GM12878 (cell line): ENCODE measurements around the gene NR1I3. TPM values are rescaled to one million over a fixed set of nuclear protein-coding genes. Genes with fewer than 3 reads are reported as not detected.

Experiments
- ASH2L ChIP-seq: fragments of 300-600, 200-600 bp; sonication (generic); IDR thresholded peaks from 2 replicates; pipeline ENCODE4 v1.6.1; 2017; ENCODE audit warnings: low read depth, mild to moderate bottlenecking, borderline replicate concordance
- BHLHE40 ChIP-seq, 2 experiments: fragments of 450-650 bp in 1 of 2; IDR thresholded peaks; 2 replicates each; pipeline ENCODE4 v1.6.1; 2011 to 2017; ENCODE audit warnings: low read depth in 2 of 2, borderline replicate concordance in 1 of 2, improper control_type of control experiment in 1 of 2, low read length in 1 of 2, mild to moderate bottlenecking in 1 of 2
- CEBPB ChIP-seq, 2 experiments: fragments of 150-350 bp in 1 of 2; IDR thresholded peaks; 2 replicates each; pipeline ENCODE4 v1.6.1; 2012 to 2014; ENCODE audit warnings: low read depth in 2 of 2, low read length in 2 of 2, borderline replicate concordance in 1 of 2, inconsistent platforms in 1 of 2
- EZH2 ChIP-seq: IDR thresholded peaks from 2 replicates; pipeline ENCODE4 v1.6.1; 2012; ENCODE audit warnings: low read depth, mild to moderate bottlenecking, control low read depth, inconsistent platforms, low read length, borderline replicate concordance; ENCODE audit not compliant: control insufficient read depth
- HDGF ChIP-seq: fragments of 450-650 bp; IDR thresholded peaks from 2 replicates; pipeline ENCODE4 v1.6.1; 2016; ENCODE audit warnings: antibody characterized with exemption
- IKZF1 ChIP-seq: fragments of 450-650 bp; conservative IDR thresholded peaks from 2 replicates; pipeline ENCODE4 v1.6.1; 2017; ENCODE audit warnings: antibody characterized with exemption, mild to moderate bottlenecking
- IRF4 ChIP-seq: IDR thresholded peaks from 2 replicates; pipeline ENCODE4 v1.6.1; 2011; ENCODE audit warnings: low read depth, low read length
- LARP7 ChIP-seq: fragments of 450-650 bp; IDR thresholded peaks from 2 replicates; pipeline ENCODE4 v1.6.1; 2017; ENCODE audit warnings: mild to moderate bottlenecking
- MTA2 ChIP-seq: fragments of 450-650 bp; IDR thresholded peaks from 2 replicates; pipeline ENCODE4 v1.6.1; 2016; ENCODE audit warnings: low read depth, mild to moderate bottlenecking, moderate library complexity
- NR2C1 ChIP-seq: fragments of 450-650 bp; IDR thresholded peaks from 2 replicates; pipeline ENCODE4 v1.6.1; 2017; ENCODE audit warnings: antibody characterized with exemption, mild to moderate bottlenecking, moderate library complexity
- POLR2A ChIP-seq: IDR thresholded peaks from 2 replicates; pipeline ENCODE4 v1.6.1; 2011; ENCODE audit warnings: low read depth, mild to moderate bottlenecking, low read length
- POLR2AphosphoS5 ChIP-seq: IDR thresholded peaks from 2 replicates; pipeline ENCODE4 v1.6.1; 2011; ENCODE audit warnings: mild to moderate bottlenecking, low read length, inconsistent platforms
- RAD51 ChIP-seq: fragments of 450-650 bp; IDR thresholded peaks from 2 replicates; pipeline ENCODE4 v1.6.1; 2016; ENCODE audit warnings: moderate library complexity, mild to moderate bottlenecking, inconsistent platforms
- RBBP5 ChIP-seq: fragments of 200-600 bp; sonication (generic); conservative IDR thresholded peaks from 2 replicates; pipeline ENCODE4 v1.6.1; 2016
- SIN3A ChIP-seq: IDR thresholded peaks from 2 replicates; pipeline ENCODE4 v1.6.1; 2012; ENCODE audit warnings: low read depth, low read length, improper control_type of control experiment
- SIX5 ChIP-seq: IDR thresholded peaks from 2 replicates; pipeline ENCODE4 v1.6.1; 2011; ENCODE audit warnings: mild to moderate bottlenecking, low read depth, low read length, moderate library complexity; ENCODE audit not compliant: severe bottlenecking
- SPI1 ChIP-seq: IDR thresholded peaks from 2 replicates; pipeline ENCODE4 v1.6.1; 2011; ENCODE audit warnings: low read depth, mild to moderate bottlenecking, low read length, moderate library complexity, borderline replicate concordance; ENCODE audit not compliant: insufficient read depth
- SREBF2 ChIP-seq: IDR thresholded peaks from 2 replicates; pipeline ENCODE4 v1.6.1; 2012; ENCODE audit warnings: mild to moderate bottlenecking, low read length
- TAF1 ChIP-seq: IDR thresholded peaks from 2 replicates; pipeline ENCODE4 v1.6.1; 2011; ENCODE audit warnings: mild to moderate bottlenecking, low read depth, low read length, borderline replicate concordance
- YBX1 ChIP-seq: fragments of 450-650 bp; IDR thresholded peaks from 2 replicates; pipeline ENCODE4 v1.6.1; 2016; ENCODE audit warnings: antibody characterized with exemption
- ZNF217 ChIP-seq: fragments of 450-650 bp; IDR thresholded peaks from 2 replicates; pipeline ENCODE4 v1.6.1; 2017; ENCODE audit warnings: antibody characterized with exemption, mild to moderate bottlenecking
- ZNF384 ChIP-seq: IDR thresholded peaks from 2 replicates; pipeline ENCODE4 v1.6.1; 2012; ENCODE audit warnings: low read depth, mild to moderate bottlenecking, low read length, improper control_type of control experiment, borderline replicate concordance
- polyA plus RNA-seq, 11 experiments: library from polyadenylated mRNA; depleted of rRNA in 4 of 11; unstranded in 6 of 11; stranded (reverse) in 5 of 11; fragments of >200 nt; fragmentation: Nextera tagmentation in 4 of 11; fragmentation: Illumina TruSeq in 1 of 11; extraction: Ambion mirVana in 4 of 11; extraction: Trizol in 1 of 11; gene quantifications; 1 replicate in 1 of 11; 2 replicates in 10 of 11; pipeline versions ENCODE4 v1.2.1 to v1.2.3, GENCODE V29; 2011 to 2016; ENCODE audit warnings: inconsistent platforms in 2 of 11, missing spikeins in 2 of 11, low read depth in 1 of 11
- total RNA-seq, 4 experiments: library from RNA; depleted of rRNA in 3 of 4; stranded (reverse); fragments of >200 nt in 3 of 4; fragmentation: Illumina TruSeq in 1 of 4; extraction: Trizol in 1 of 4; gene quantifications; 2 replicates each; pipeline versions ENCODE4 v1.2.1 to v1.2.3, GENCODE V29; 2013 to 2021
- TF ChIP-seq, protein P1 (sequence below): fragments of 450-650 bp; IDR thresholded peaks from 2 replicates; pipeline ENCODE4 v1.6.1; 2016; ENCODE audit warnings: mild to moderate bottlenecking, moderate library complexity, borderline replicate concordance
- TF ChIP-seq, protein P2 (sequence below): IDR thresholded peaks from 2 replicates; pipeline ENCODE4 v1.6.1; 2012; ENCODE audit warnings: low read depth, low read length, improper control_type of control experiment
- TF ChIP-seq, protein P3 (sequence below), 3 experiments: IDR thresholded peaks in 2 of 3; conservative IDR thresholded peaks in 1 of 3; 2 replicates each; pipeline ENCODE4 v1.5.1; 2011; ENCODE audit warnings: low read depth in 3 of 3, low read length in 3 of 3, mild to moderate bottlenecking in 3 of 3, control low read depth in 2 of 3, moderate library complexity in 2 of 3, inconsistent platforms in 1 of 3, mixed read lengths in 1 of 3; ENCODE audit not compliant: control insufficient read depth in 2 of 3, insufficient read depth in 1 of 3; ENCODE audit errors: extremely low read depth in 1 of 3

Gene NR1I3
- total and polyA plus RNA-seq, 10 of the 15 experiments (the other 5 are each of a cell fraction or from before 2014, with no cell fraction given): 0.13 to 0.52 (median 0.24) TPM; not detected in 7

DNA sequence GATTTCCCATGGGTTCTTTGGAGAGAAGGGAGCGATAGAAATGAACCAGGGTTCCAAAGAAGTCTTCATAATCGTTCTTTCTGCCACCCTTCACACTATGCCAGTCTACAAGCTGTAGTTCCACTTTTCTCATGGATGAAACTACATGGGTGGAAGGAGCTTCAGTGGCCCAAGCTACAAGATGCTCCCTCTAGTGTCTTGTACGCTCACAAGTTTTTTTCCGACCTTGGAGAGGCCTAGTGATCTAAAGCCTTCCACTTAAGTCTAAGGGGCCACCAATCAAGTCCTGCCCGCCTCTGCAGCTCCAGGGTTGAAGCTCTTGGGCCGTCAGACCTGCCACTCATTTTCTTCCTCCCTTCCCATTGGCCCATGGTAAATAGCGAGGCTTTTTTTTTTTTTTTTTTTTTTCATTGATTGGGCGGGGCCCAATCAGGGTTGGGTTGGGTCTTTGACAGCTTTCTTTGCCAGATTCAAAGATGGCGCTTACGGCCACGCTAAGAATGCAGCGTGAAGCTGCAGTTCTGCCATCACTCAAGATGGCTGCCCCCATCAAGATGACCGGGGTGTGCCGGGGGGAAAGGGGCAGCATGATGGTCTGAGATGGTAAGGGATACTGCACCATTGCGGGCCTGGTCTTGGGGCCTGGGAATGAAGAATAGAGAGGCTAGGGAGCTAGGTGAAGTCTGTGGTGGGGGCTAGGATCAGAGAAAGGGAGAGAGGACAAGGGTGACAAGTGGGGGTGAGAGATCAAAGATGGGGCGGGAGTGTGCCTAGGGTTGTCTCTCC lies 12.3 kb downstream of the NR1I3 start, which contains the start of gene TOMM40L (continued):
- TF ChIP-seq, protein P1, sequence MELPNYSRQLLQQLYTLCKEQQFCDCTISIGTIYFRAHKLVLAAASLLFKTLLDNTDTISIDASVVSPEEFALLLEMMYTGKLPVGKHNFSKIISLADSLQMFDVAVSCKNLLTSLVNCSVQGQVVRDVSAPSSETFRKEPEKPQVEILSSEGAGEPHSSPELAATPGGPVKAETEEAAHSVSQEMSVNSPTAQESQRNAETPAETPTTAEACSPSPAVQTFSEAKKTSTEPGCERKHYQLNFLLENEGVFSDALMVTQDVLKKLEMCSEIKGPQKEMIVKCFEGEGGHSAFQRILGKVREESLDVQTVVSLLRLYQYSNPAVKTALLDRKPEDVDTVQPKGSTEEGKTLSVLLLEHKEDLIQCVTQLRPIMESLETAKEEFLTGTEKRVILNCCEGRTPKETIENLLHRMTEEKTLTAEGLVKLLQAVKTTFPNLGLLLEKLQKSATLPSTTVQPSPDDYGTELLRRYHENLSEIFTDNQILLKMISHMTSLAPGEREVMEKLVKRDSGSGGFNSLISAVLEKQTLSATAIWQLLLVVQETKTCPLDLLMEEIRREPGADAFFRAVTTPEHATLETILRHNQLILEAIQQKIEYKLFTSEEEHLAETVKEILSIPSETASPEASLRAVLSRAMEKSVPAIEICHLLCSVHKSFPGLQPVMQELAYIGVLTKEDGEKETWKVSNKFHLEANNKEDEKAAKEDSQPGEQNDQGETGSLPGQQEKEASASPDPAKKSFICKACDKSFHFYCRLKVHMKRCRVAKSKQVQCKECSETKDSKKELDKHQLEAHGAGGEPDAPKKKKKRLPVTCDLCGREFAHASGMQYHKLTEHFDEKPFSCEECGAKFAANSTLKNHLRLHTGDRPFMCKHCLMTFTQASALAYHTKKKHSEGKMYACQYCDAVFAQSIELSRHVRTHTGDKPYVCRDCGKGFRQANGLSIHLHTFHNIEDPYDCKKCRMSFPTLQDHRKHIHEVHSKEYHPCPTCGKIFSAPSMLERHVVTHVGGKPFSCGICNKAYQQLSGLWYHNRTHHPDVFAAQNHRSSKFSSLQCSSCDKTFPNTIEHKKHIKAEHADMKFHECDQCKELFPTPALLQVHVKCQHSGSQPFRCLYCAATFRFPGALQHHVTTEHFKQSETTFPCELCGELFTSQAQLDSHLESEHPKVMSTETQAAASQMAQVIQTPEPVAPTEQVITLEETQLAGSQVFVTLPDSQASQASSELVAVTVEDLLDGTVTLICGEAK: no peak
- TF ChIP-seq ZNF217 (no peak), EZH2 (no peak), SPI1 (no peak), RBBP5 (no peak), SREBF2 (no peak), BHLHE40 (IDR thresholded peaks at IDR 0.05; ENCODE audit: borderline replicate concordance in 1 of 2, low read depth in 2 of 2, low read length in 1 of 2) (peak in 1 of 2 experiments; percentile 7; a peak in 1 of 4 replicates), HDGF (peak; percentile 62), CEBPB (IDR thresholded peaks at IDR 0.05; ENCODE audit: borderline replicate concordance in 1 of 2, low read depth in 2 of 2, low read length in 2 of 2) (no peak), ASH2L (no peak), IKZF1 (no peak), LARP7 (no peak), MTA2 (0 out of 2 replicates have a peak, but pooled peaks have one; percentile 9), RAD51 (no peak), SIN3A (0 out of 2 replicates have a peak, but pooled peaks have one; percentile 72), IRF4 (no peak), NR2C1 (peak; percentile 90), POLR2A (peak; percentile 62; the same call in 1 of the 2 replicates), SIX5 (peak; percentile 79), ZNF384 (peak; percentile 100), YBX1 (no peak), POLR2AphosphoS5 (no peak), TAF1 (peak; percentile 66; the same call in 1 of the 2 replicates)
- TF ChIP-seq, protein P2, sequence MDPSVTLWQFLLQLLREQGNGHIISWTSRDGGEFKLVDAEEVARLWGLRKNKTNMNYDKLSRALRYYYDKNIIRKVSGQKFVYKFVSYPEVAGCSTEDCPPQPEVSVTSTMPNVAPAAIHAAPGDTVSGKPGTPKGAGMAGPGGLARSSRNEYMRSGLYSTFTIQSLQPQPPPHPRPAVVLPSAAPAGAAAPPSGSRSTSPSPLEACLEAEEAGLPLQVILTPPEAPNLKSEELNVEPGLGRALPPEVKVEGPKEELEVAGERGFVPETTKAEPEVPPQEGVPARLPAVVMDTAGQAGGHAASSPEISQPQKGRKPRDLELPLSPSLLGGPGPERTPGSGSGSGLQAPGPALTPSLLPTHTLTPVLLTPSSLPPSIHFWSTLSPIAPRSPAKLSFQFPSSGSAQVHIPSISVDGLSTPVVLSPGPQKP: no peak
- TF ChIP-seq, protein P3, sequence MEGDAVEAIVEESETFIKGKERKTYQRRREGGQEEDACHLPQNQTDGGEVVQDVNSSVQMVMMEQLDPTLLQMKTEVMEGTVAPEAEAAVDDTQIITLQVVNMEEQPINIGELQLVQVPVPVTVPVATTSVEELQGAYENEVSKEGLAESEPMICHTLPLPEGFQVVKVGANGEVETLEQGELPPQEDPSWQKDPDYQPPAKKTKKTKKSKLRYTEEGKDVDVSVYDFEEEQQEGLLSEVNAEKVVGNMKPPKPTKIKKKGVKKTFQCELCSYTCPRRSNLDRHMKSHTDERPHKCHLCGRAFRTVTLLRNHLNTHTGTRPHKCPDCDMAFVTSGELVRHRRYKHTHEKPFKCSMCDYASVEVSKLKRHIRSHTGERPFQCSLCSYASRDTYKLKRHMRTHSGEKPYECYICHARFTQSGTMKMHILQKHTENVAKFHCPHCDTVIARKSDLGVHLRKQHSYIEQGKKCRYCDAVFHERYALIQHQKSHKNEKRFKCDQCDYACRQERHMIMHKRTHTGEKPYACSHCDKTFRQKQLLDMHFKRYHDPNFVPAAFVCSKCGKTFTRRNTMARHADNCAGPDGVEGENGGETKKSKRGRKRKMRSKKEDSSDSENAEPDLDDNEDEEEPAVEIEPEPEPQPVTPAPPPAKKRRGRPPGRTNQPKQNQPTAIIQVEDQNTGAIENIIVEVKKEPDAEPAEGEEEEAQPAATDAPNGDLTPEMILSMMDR (IDR thresholded peaks at IDR 0.05 in 2 of 3, conservative IDR thresholded peaks at IDR 0.05 in 1 of 3; ENCODE audit: control insufficient read depth in 2 of 3, extremely low read depth in 1 of 3, insufficient read depth in 1 of 3, low read depth in 3 of 3, low read length in 3 of 3): peak; percentile 61 to 66 (median 64)
